H1 (cell line): ENCODE results near the gene SERINC5. TPM values are rescaled to one million over a fixed set of nuclear protein-coding genes. Genes with fewer than 3 reads are reported as not detected.

Source experiments
- CTCF ChIA-PET: fragments of 300-600 bp; sonication (Branson Sonifier 250); formaldehyde crosslinking; loops from one replicate; lab custom pipeline; 2021; ENCODE audit not compliant: partially characterized antibody; lab: Charles Lee
- POLR2A ChIA-PET: fragments of 300-600 bp; sonication (Branson Sonifier 250); formaldehyde crosslinking; loops from one replicate; lab custom pipeline; 2021; ENCODE audit warnings: inconsistent platforms; ENCODE audit not compliant: partially characterized antibody; lab: Charles Lee
- DNase-seq, 2 experiments: peaks; one replicate each; pipeline versions ENCODE4 v3.0.0 to v3.0.0-alpha.2; 2010 to 2022; ENCODE audit warnings: low spot score in 2 of 2, low read depth in 1 of 2, mixed read lengths in 1 of 2
- FAIRE-seq: peaks from 2 replicates; lab custom pipeline; 2011; peaks lifted over from hg19 to GRCh38; lab: Jason Lieb, UNC
- H2AFZ ChIP-seq: 2 replicates; pipeline ENCODE4 v1.8.1; 2012; ENCODE audit warnings: low read length, inconsistent platforms
- H2AK5ac ChIP-seq: 2 replicates; pipeline ENCODE4 v1.6.1; 2013; ENCODE audit warnings: low read depth, low read length
- H2BK120ac ChIP-seq: replicated peaks from 2 replicates; pipeline ENCODE3; 2013; ENCODE audit warnings: low read depth, low read length, inconsistent platforms
- H2BK12ac ChIP-seq: 2 replicates; pipeline ENCODE4 v1.6.1; 2013; ENCODE audit warnings: low read depth, low read length
- H2BK15ac ChIP-seq: 2 replicates; pipeline ENCODE4 v1.6.1; 2013; ENCODE audit warnings: low read length
- H2BK20ac ChIP-seq: 2 replicates; pipeline ENCODE4 v1.6.1; 2013; ENCODE audit warnings: low read length
- H2BK5ac ChIP-seq: 2 replicates; pipeline ENCODE4 v1.6.1; 2013; ENCODE audit warnings: low read depth, low read length
- H3K14ac ChIP-seq: 2 replicates; pipeline ENCODE4 v1.6.1; 2013; ENCODE audit warnings: inconsistent platforms; ENCODE audit not compliant: insufficient read length
- H3K18ac ChIP-seq: 2 replicates; pipeline ENCODE4 v1.6.1; 2013; ENCODE audit warnings: low read length; ENCODE audit errors: extremely low read depth
- H3K23ac ChIP-seq: 2 replicates; pipeline ENCODE4 v1.6.1; 2013; ENCODE audit warnings: inconsistent platforms; ENCODE audit not compliant: insufficient read length
- H3K23me2 ChIP-seq: 2 replicates; pipeline ENCODE4 v1.6.1; 2013; ENCODE audit warnings: low read depth, low read length
- H3K27ac ChIP-seq: 2 replicates; pipeline ENCODE4 v1.6.1; 2011; ENCODE audit warnings: low read depth, low read length, inconsistent platforms
- H3K27me3 ChIP-seq, 4 experiments: replicated peaks in 1 of 4; 1 replicate in 1 of 4; 2 replicates in 3 of 4; pipeline versions ENCODE4 v1.6.1 to v1.8.1; 2011 to 2013; ENCODE audit warnings: low read length in 3 of 4, mild to moderate bottlenecking in 3 of 4, inconsistent platforms in 2 of 4, mixed read lengths in 2 of 4, moderate library complexity in 1 of 4; ENCODE audit not compliant: control insufficient read depth in 3 of 4, insufficient read depth in 3 of 4; ENCODE audit errors: extremely low read depth in 1 of 4
- H3K36me3 ChIP-seq, 4 experiments: 2 replicates each; pipeline versions ENCODE4 v1.6.1 to v1.8.1; 2011 to 2013; ENCODE audit warnings: mild to moderate bottlenecking in 4 of 4, low read length in 3 of 4, moderate library complexity in 2 of 4, control low read depth in 1 of 4, inconsistent platforms in 1 of 4; ENCODE audit not compliant: insufficient read depth in 4 of 4, control insufficient read depth in 2 of 4
- H3K4ac ChIP-seq: replicated peaks from 2 replicates; pipeline ENCODE3; 2013; ENCODE audit warnings: low read length, low read depth, mixed read lengths, inconsistent platforms; ENCODE audit not compliant: insufficient read length
- H3K4me1 ChIP-seq, 4 experiments: replicated peaks in 1 of 4; 1 replicate in 1 of 4; 2 replicates in 3 of 4; pipeline versions ENCODE4 v1.6.1 to v1.8.1; 2011 to 2013; ENCODE audit warnings: low read length in 3 of 4, inconsistent platforms in 2 of 4, mixed read lengths in 1 of 4; ENCODE audit not compliant: insufficient read depth in 4 of 4, control insufficient read depth in 3 of 4
- H3K4me2 ChIP-seq, 2 experiments: 2 replicates each; pipeline versions ENCODE4 v1.6.1 to v1.8.1; 2011 to 2013; ENCODE audit warnings: low read depth in 2 of 2, low read length in 2 of 2, control low read depth in 1 of 2, inconsistent platforms in 1 of 2, mild to moderate bottlenecking in 1 of 2; ENCODE audit not compliant: insufficient read depth in 1 of 2
- H3K4me3 ChIP-seq, 4 experiments: fragments of 200-600, 300-600 bp in 1 of 4; sonication (generic), shearing (Covaris generic), sonication (Bioruptor Twin) in 1 of 4; 2 replicates each; pipeline versions ENCODE4 v1.5.1 to v1.8.1; 2011 to 2016; ENCODE audit warnings: low read length in 4 of 4, low read depth in 3 of 4, control low read depth in 2 of 4, inconsistent platforms in 2 of 4, mild to moderate bottlenecking in 2 of 4, mixed read lengths in 1 of 4, moderate library complexity in 1 of 4; ENCODE audit not compliant: insufficient read depth in 2 of 4; ENCODE audit errors: extremely low read depth in 1 of 4
- H3K56ac ChIP-seq: replicated peaks from 2 replicates; pipeline ENCODE3; 2013; ENCODE audit warnings: low read depth, mild to moderate bottlenecking, mixed read lengths, low read length, inconsistent platforms; ENCODE audit not compliant: insufficient read length
- H3K79me1 ChIP-seq: 2 replicates; pipeline ENCODE4 v1.6.1; 2013; ENCODE audit warnings: low read depth, low read length, control low read depth
- H3K79me2 ChIP-seq, 2 experiments: 2 replicates each; pipeline versions ENCODE4 v1.6.1 to v1.8.1; 2012 to 2013; ENCODE audit warnings: low read length in 2 of 2, mild to moderate bottlenecking in 2 of 2, inconsistent platforms in 1 of 2; ENCODE audit not compliant: insufficient read depth in 2 of 2, control insufficient read depth in 1 of 2
- H3K9ac ChIP-seq, 4 experiments: replicated peaks in 1 of 4; 1 replicate in 1 of 4; 2 replicates in 3 of 4; pipeline versions ENCODE4 v1.6.1 to v1.8.1; 2011 to 2013; ENCODE audit warnings: low read depth in 3 of 4, low read length in 3 of 4, control low read depth in 2 of 4, mild to moderate bottlenecking in 2 of 4, moderate library complexity in 2 of 4, inconsistent platforms in 1 of 4; ENCODE audit errors: extremely low read depth in 1 of 4
- H3K9me3 ChIP-seq, 2 experiments: 2 replicates each; pipeline versions ENCODE4 v1.6.1 to v1.8.1; 2012 to 2013; ENCODE audit warnings: mild to moderate bottlenecking in 2 of 2, moderate library complexity in 2 of 2, control low read depth in 1 of 2, inconsistent platforms in 1 of 2, low read depth in 1 of 2, low read length in 1 of 2, mixed read lengths in 1 of 2; ENCODE audit not compliant: insufficient read depth in 2 of 2
- H4K20me1 ChIP-seq, 2 experiments: replicated peaks in 1 of 2; 2 replicates each; pipeline versions ENCODE3 to v1.8.1; 2011 to 2013; ENCODE audit warnings: inconsistent platforms in 2 of 2, low read length in 2 of 2, mild to moderate bottlenecking in 1 of 2; ENCODE audit not compliant: insufficient read depth in 2 of 2, control insufficient read depth in 1 of 2
- H4K5ac ChIP-seq: 2 replicates; pipeline ENCODE4 v1.6.1; 2013; ENCODE audit warnings: low read length, low read depth, mixed read lengths, inconsistent platforms; ENCODE audit not compliant: insufficient read length
- H4K8ac ChIP-seq: 2 replicates; pipeline ENCODE4 v1.8.0; 2013; ENCODE audit warnings: mild to moderate bottlenecking, moderate library complexity, low read length, inconsistent platforms; ENCODE audit not compliant: insufficient read depth; ENCODE audit errors: extremely low read depth
- H4K91ac ChIP-seq: replicated peaks from 2 replicates; pipeline ENCODE3; 2013; ENCODE audit warnings: low read length, mixed read lengths, inconsistent platforms; ENCODE audit not compliant: insufficient read length
- CTCF ChIP-seq, 3 experiments: IDR thresholded peaks; 1 replicate in 2 of 3; 2 replicates in 1 of 3; pipeline versions ENCODE4 v1.5.1 to v1.6.1; 2011; ENCODE audit warnings: low read length in 3 of 3, mild to moderate bottlenecking in 3 of 3, inconsistent platforms in 2 of 3, low read depth in 1 of 3, moderate library complexity in 1 of 3; ENCODE audit not compliant: insufficient read depth in 1 of 3; ENCODE audit errors: control extremely low read depth in 1 of 3
- FOSL1 ChIP-seq: IDR thresholded peaks from 2 replicates; pipeline ENCODE4 v1.6.1; 2011; ENCODE audit warnings: mild to moderate bottlenecking, low read depth, low read length, moderate library complexity; ENCODE audit not compliant: insufficient read depth
- HDAC2 ChIP-seq, 2 experiments: fragments of 300-600 bp in 1 of 2; sonication (generic) in 1 of 2; IDR thresholded peaks; 2 replicates each; pipeline ENCODE4 v1.6.1; 2011 to 2012; ENCODE audit warnings: low read depth in 2 of 2, low read length in 2 of 2, mild to moderate bottlenecking in 2 of 2, moderate library complexity in 2 of 2, borderline replicate concordance in 1 of 2, inconsistent platforms in 1 of 2
- MAX ChIP-seq: IDR thresholded peaks from 2 replicates; pipeline ENCODE4 v1.6.1; 2012; ENCODE audit warnings: inconsistent platforms
- SIX5 ChIP-seq: IDR thresholded peaks from 2 replicates; pipeline ENCODE4 v1.6.1; 2011; ENCODE audit warnings: mild to moderate bottlenecking, low read depth, low read length
- TAF7 ChIP-seq: optimal IDR thresholded peaks from 2 replicates; pipeline ENCODE3; 2011; ENCODE audit warnings: low read depth, mild to moderate bottlenecking, inconsistent platforms, low read length, moderate library complexity, borderline replicate concordance
- TBP ChIP-seq: IDR thresholded peaks from 2 replicates; pipeline ENCODE4 v1.6.1; 2011; ENCODE audit warnings: low read depth, low read length, improper control_type of control experiment
- WGBS, 2 experiments: shearing (Covaris generic) in 1 of 2; methylation state at CpG; one replicate each; pipeline versions ENCODE4 v1.1.6 to v1.1.7; 2013 to 2015; ENCODE audit warnings: low lambda C conversion rate in 2 of 2, mixed read lengths in 2 of 2, inconsistent platforms in 1 of 2, low coverage in 1 of 2, missing lambda C conversion rate in 1 of 2; ENCODE audit not compliant: insufficient replicate concordance in 2 of 2, insufficient coverage in 1 of 2, insufficient read length in 1 of 2; ENCODE audit errors: extremely low coverage in 1 of 2, missing lambda C conversion rate in 1 of 2; 5-methylcytosine and 5-hydroxymethylcytosine counted together
- polyA plus RNA-seq, 7 experiments: library from polyadenylated mRNA; depleted of rRNA in 3 of 7; stranded (reverse) in 5 of 7; unstranded in 2 of 7; fragments of >200 nt in 5 of 7; fragments of 200-250 nt in 2 of 7; gene quantifications; 1 replicate in 5 of 7; 2 replicates in 1 of 7; 4 replicates in 1 of 7; pipeline versions ENCODE4 v1.2.1 to v1.2.3, GENCODE V29; 2011 to 2013; ENCODE audit warnings: missing spikeins in 2 of 7, mixed read lengths in 2 of 7
- total RNA-seq: library from RNA; stranded (reverse); fragmentation: NEBNext Ultra II Directional; extraction: Animal tissue kit (Norgen Biotek cat#: 25700); gene quantifications from 2 replicates; pipeline ENCODE4 v1.2.1, GENCODE V29; 2021
- TF ChIP-seq, protein P1 (sequence below): IDR thresholded peaks from 2 replicates; pipeline ENCODE4 v1.6.1; 2012; ENCODE audit warnings: low read length, inconsistent platforms

The SERINC5 gene
- total and polyA plus RNA-seq, 2 of the 8 experiments (the other 6 are each of a cell fraction or from before 2014, with no cell fraction given): 32.2 to 149 TPM

- H3K4me3 ChIP-seq: no peak overlapping the region
- no peak for TF ChIP-seq HDAC2 (IDR thresholded peaks at IDR 0.05; ENCODE audit: borderline replicate concordance in 1 of 2, low read depth in 2 of 2, low read length in 2 of 2)
- TF ChIP-seq TBP: no peak
- TF ChIP-seq TAF7: no peak
- TF ChIP-seq, protein P1, sequence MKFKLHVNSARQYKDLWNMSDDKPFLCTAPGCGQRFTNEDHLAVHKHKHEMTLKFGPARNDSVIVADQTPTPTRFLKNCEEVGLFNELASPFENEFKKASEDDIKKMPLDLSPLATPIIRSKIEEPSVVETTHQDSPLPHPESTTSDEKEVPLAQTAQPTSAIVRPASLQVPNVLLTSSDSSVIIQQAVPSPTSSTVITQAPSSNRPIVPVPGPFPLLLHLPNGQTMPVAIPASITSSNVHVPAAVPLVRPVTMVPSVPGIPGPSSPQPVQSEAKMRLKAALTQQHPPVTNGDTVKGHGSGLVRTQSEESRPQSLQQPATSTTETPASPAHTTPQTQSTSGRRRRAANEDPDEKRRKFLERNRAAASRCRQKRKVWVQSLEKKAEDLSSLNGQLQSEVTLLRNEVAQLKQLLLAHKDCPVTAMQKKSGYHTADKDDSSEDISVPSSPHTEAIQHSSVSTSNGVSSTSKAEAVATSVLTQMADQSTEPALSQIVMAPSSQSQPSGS: no peak
- TF ChIP-seq FOSL1: no peak
- no peak for TF ChIP-seq MAX
- no peak for TF ChIP-seq SIX5
- no peak for TF ChIP-seq CTCF (IDR thresholded peaks at IDR 0.05; ENCODE audit: control extremely low read depth in 1 of 3, insufficient read depth in 1 of 3, low read depth in 1 of 3, low read length in 3 of 3)
Measured at GRCh38 chr5:80125962-80126480, 129.8 kb downstream of the SERINC5 start.

More at GRCh38 chr5:80125962-80126480, 129.8 kb downstream of the SERINC5 start:
- DNase-seq (no peak), FAIRE-seq (no peak)
- Histone ChIP-seq H3K79me2 (no peaks in the 10 kb centered on the region), H3K4me1 (no peaks in the 10 kb centered on the region; a peak in 1 of 7 replicates), H3K9me3 (peaks cover 2 to 5% of the 10 kb centered on the region in 2 experiments; a peak in 3 of 4 replicates), H3K9ac (no peak overlapping the region), H3K4me2 (no peak overlapping the region), H3K18ac (no peak overlapping the region), H3K4ac (no peak overlapping the region), H4K8ac (no peak overlapping the region), H3K79me1 (no peaks in the 10 kb centered on the region), H3K23ac (no peak overlapping the region), H2AFZ (no peak overlapping the region), H4K20me1 (no peaks in the 10 kb centered on the region), H2BK12ac (no peak overlapping the region), H4K91ac (no peak overlapping the region), H2BK5ac (no peak overlapping the region), H3K36me3 (no peaks in the 10 kb centered on the region; a peak in 1 of 8 replicates), H4K5ac (no peak overlapping the region), H3K14ac (no peak overlapping the region), H2BK120ac (no peak overlapping the region), H3K56ac (no peak overlapping the region), H3K27me3 (peaks cover 0 to 2% (median 0%) of the 10 kb centered on the region in 4 experiments; a peak in 1 of 7 replicates), H2BK20ac (no peak overlapping the region), H2AK5ac (no peak overlapping the region), H3K27ac (no peak overlapping the region), H3K23me2 (no peaks in the 10 kb centered on the region), H2BK15ac (no peak overlapping the region)
- CTCF ChIA-PET: interaction anchor here (0.9 to 2.0 kb wide), 6 partner anchors 15 to 181 kb away, joined by 3 to 5 read pairs (median 4); no protein-coding TSS in a partner anchor
- POLR2A ChIA-PET: interaction anchor here (0.7 to 2.5 kb wide), 3 partner anchors 9 to 18 kb away, joined by 3 to 6 read pairs (median 3); no protein-coding TSS in a partner anchor
- WGBS, 2 experiments: 87% methylated on average over 4 of the region's 4 CpGs; no CpG with 5 or more reads in 1 of the 2 experiments
